Measurements from ENCODE around the gene RSF1. TPM values are rescaled to one million over a fixed set of nuclear protein-coding genes. Genes with fewer than 3 reads are reported as not detected.
A peak's percentile ranks its signal among the peaks of the same experiment; 100 is the strongest.
"Not testable (repeated sequence)": the region's sequence is repeated elsewhere in the genome, so short reads cannot be mapped to it uniquely, and the experiment has no call there.

RSF1 gene
- total and polyA plus RNA-seq, 2 experiments from 2014 or later = 47.9 to 48.8 TPM

- no peak for DNase-seq (ENCODE audit: low spot score)
- Histone ChIP-seq H3K79me2 (peaks cover 17% of the 10 kb centered on the region), H3K27me3 (no peaks in the 10 kb centered on the region), H2AFZ (no peak overlapping the region), H3K9me2 (replicated peaks; ENCODE audit: insufficient read depth) (no peaks in the 10 kb centered on the region), H3K9me3 (ENCODE audit: low read depth) (no peaks in the 10 kb centered on the region), H3K4me3 (no peak overlapping the region), H4K20me1 (ENCODE audit: insufficient read depth, poor library complexity, severe bottlenecking) (no peaks in the 10 kb centered on the region), H3K4me1 (ENCODE audit: insufficient read depth) (no peaks in the 10 kb centered on the region), H3K36me3 (replicated peaks; ENCODE audit: insufficient read depth, low read depth) (no peaks in the 10 kb centered on the region), H3K27ac (no peak overlapping the region), H3K4me2 (no peak overlapping the region)
- WGBS (ENCODE audit: low lambda C conversion rate, missing lambda C conversion rate) = 92% methylated on average over 2 of the region's 2 CpGs
- TF ChIP-seq EZH2 (IDR thresholded peaks at IDR 0.05; ENCODE audit: borderline replicate concordance) = no peak
- no peak for TF ChIP-seq EZH2phosphoT487 (IDR thresholded peaks at IDR 0.05; ENCODE audit: low read depth, severe bottlenecking, unreplicated experiment)
- no peak for TF ChIP-seq CTCF (IDR thresholded peaks at IDR 0.05; ENCODE audit: poor library complexity)
Measured at GRCh38 chr11:77828926-77829325, 8.4 kb upstream of the RSF1 start.

- no peaks in the 10 kb centered on the region for H3K9me3 ChIP-seq (ENCODE audit: low read depth)
- peak; percentile 28 for DNase-seq (ENCODE audit: low spot score)
- H3K27ac ChIP-seq = peak overlapping the region; percentile 4
- H3K9me2 ChIP-seq (replicated peaks; ENCODE audit: insufficient read depth) = no peaks in the 10 kb centered on the region
- H4K20me1 ChIP-seq (ENCODE audit: insufficient read depth, poor library complexity, severe bottlenecking) = peaks cover 4% of the 10 kb centered on the region
- H3K4me3 ChIP-seq = no peak overlapping the region
- H3K27me3 ChIP-seq = no peaks in the 10 kb centered on the region
- 12% methylated on average over 1 of the region's 1 CpG for WGBS (ENCODE audit: low lambda C conversion rate, missing lambda C conversion rate)
- peaks cover 41% of the 10 kb centered on the region for H3K79me2 ChIP-seq
- peak overlapping the region; percentile 44 for H3K4me2 ChIP-seq
- TF ChIP-seq EZH2 (IDR thresholded peaks at IDR 0.05; ENCODE audit: borderline replicate concordance) = no peak
- TF ChIP-seq CTCF (IDR thresholded peaks at IDR 0.05; ENCODE audit: poor library complexity) = no peak
- H2AFZ ChIP-seq = no peak overlapping the region
- H3K36me3 ChIP-seq (replicated peaks; ENCODE audit: insufficient read depth, low read depth) = no peaks in the 10 kb centered on the region
- peaks cover 13% of the 10 kb centered on the region for H3K4me1 ChIP-seq (ENCODE audit: insufficient read depth)
Measured at GRCh38 chr11:77823775-77824174, 3.3 kb upstream of the RSF1 start.

DNA sequence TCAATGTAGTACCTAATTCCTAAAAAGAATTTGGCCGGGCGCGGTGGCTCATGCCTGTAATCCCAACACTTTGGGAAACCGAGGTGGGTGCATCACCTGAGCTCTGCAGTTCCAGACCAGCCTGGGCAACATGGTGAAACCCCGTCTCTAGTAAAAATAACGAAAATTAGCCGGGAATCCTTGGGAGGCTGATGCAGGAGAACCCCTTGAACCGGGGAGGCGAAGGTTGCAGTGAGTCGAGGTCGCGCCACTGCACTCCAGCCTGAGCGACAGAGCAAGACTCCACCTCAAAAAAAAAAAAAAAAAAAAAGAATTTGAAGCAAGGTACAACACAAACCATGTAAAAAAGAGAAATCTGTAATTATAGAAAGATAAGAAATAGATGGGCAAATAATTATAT lies 1.6 kb upstream of the RSF1 start:
- H3K27ac ChIP-seq; H3K9me3 ChIP-seq (ENCODE audit: low read depth); H3K36me3 ChIP-seq (replicated peaks; ENCODE audit: insufficient read depth, low read depth); DNase-seq (ENCODE audit: low spot score); H3K27me3 ChIP-seq; H3K9me2 ChIP-seq (replicated peaks; ENCODE audit: insufficient read depth); H2AFZ ChIP-seq: not testable (repeated sequence)
- H4K20me1 ChIP-seq (ENCODE audit: insufficient read depth, poor library complexity, severe bottlenecking) = peaks cover 21% of the 10 kb centered on the region
- WGBS (ENCODE audit: low lambda C conversion rate, missing lambda C conversion rate) = 90% methylated on average over 13 of the region's 13 CpGs
- peaks cover 53% of the 10 kb centered on the region for H3K79me2 ChIP-seq
- H3K4me2 ChIP-seq = peak overlapping the region; percentile 86
- H3K4me3 ChIP-seq = peak overlapping the region; percentile 46
- H3K4me1 ChIP-seq (ENCODE audit: insufficient read depth) = peaks cover 16% of the 10 kb centered on the region

DNA sequence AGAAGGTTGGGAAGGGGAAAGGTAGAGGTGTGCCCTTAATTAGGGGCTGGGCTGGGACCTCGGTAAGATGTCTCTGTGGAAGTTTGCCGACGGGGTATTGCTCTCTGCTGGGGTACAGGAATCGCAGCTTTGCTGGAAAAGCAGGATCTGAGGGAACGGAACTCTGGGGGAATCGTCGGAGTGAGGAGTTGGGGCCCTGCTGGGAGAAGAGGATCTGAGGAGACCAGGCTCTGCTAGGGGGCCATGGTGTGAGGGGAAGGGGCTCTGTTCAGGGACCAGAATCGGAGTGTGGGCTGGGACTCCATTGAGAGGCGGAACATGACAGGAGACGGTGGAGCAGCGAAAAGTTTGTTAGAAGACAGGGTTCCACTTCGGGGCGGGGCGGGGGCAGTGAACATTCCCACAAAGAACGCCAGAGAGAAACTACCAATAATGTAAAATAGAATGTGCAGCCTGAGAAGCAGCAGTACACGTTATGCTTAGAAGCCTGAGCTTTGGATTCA lies 878 bp upstream of the RSF1 start:
- no peaks in the 10 kb centered on the region for H3K9me3 ChIP-seq (ENCODE audit: low read depth)
- H3K4me2 ChIP-seq = peak overlapping the region; percentile 86
- H3K9me2 ChIP-seq (replicated peaks; ENCODE audit: insufficient read depth) = no peaks in the 10 kb centered on the region
- peak overlapping the region; percentile 60 for H2AFZ ChIP-seq
- peaks cover 28% of the 10 kb centered on the region for H4K20me1 ChIP-seq (ENCODE audit: insufficient read depth, poor library complexity, severe bottlenecking)
- H3K27me3 ChIP-seq = no peaks in the 10 kb centered on the region
- DNase-seq (ENCODE audit: low spot score) = peak; percentile 36
- H3K4me3 ChIP-seq = peak overlapping the region; percentile 46
- no peak for TF ChIP-seq EZH2 (IDR thresholded peaks at IDR 0.05; ENCODE audit: borderline replicate concordance)
- TF ChIP-seq CTCF (IDR thresholded peaks at IDR 0.05; ENCODE audit: poor library complexity) = no peak
- TF ChIP-seq EZH2phosphoT487 (IDR thresholded peaks at IDR 0.05; ENCODE audit: low read depth, severe bottlenecking, unreplicated experiment) = no peak
- H3K27ac ChIP-seq = peak overlapping the region; percentile 66
- 1% methylated on average over 16 of the region's 16 CpGs for WGBS (ENCODE audit: low lambda C conversion rate, missing lambda C conversion rate)
- peaks cover 61% of the 10 kb centered on the region for H3K79me2 ChIP-seq
- H3K4me1 ChIP-seq (ENCODE audit: insufficient read depth) = peaks cover 16% of the 10 kb centered on the region
- no peaks in the 10 kb centered on the region for H3K36me3 ChIP-seq (replicated peaks; ENCODE audit: insufficient read depth, low read depth)
